GM08714 (cell line): ENCODE measurements around the gene CSMD2.

Experiments used
- H3K4me3 ChIP-seq: fragments of 200-500 bp; sonication (Bioruptor generic); 2 replicates; pipeline ENCODE4 v1.5.1; 2014; ENCODE audit warnings: mild to moderate bottlenecking, low read length, inconsistent platforms
- ZNF274 ChIP-seq: IDR thresholded peaks from 2 replicates; pipeline ENCODE4 v1.6.1; 2012; ENCODE audit warnings: mild to moderate bottlenecking, low read depth, low read length

CSMD2 gene

GRCh38 chr1:34137411-34137810, 27.6 kb downstream of the CSMD2 start:
- no peak for TF ChIP-seq ZNF274
- H3K4me3 ChIP-seq: no peak overlapping the region

- TF ChIP-seq ZNF274: no peak
- no peak overlapping the region for H3K4me3 ChIP-seq
Measured at GRCh38 chr1:34132161-34132420, 32.9 kb downstream of the CSMD2 start.

GRCh38 chr1:34131396-34132160, 33.5 kb downstream of the CSMD2 start:
- no peak overlapping the region for H3K4me3 ChIP-seq
- no peak for TF ChIP-seq ZNF274

- no peak overlapping the region for H3K4me3 ChIP-seq
- no peak for TF ChIP-seq ZNF274
Measured at GRCh38 chr1:34130306-34130705, 34.7 kb downstream of the CSMD2 start.

- no peak overlapping the region for H3K4me3 ChIP-seq
- no peak for TF ChIP-seq ZNF274
Measured at GRCh38 chr1:34129630-34130029, 35.4 kb downstream of the CSMD2 start.

GRCh38 chr1:34128186-34128889, 36.7 kb downstream of the CSMD2 start:
- no peak for TF ChIP-seq ZNF274
- H3K4me3 ChIP-seq: no peak overlapping the region

GRCh38 chr1:34127006-34128000, 37.7 kb downstream of the CSMD2 start:
- no peak for TF ChIP-seq ZNF274
- no peak overlapping the region for H3K4me3 ChIP-seq

- TF ChIP-seq ZNF274: no peak
- H3K4me3 ChIP-seq: no peak overlapping the region
Measured at GRCh38 chr1:34126486-34126885, 38.5 kb downstream of the CSMD2 start.

GRCh38 chr1:34125721-34126380, 39.2 kb downstream of the CSMD2 start:
- TF ChIP-seq ZNF274: no peak
- no peak overlapping the region for H3K4me3 ChIP-seq

GRCh38 chr1:34122080-34122932, 42.7 kb downstream of the CSMD2 start:
- no peak for TF ChIP-seq ZNF274
- H3K4me3 ChIP-seq: no peak overlapping the region

GRCh38 chr1:34115233-34115632, 49.8 kb downstream of the CSMD2 start:
- H3K4me3 ChIP-seq: no peak overlapping the region
- no peak for TF ChIP-seq ZNF274

GRCh38 chr1:34113887-34114286, 51.1 kb downstream of the CSMD2 start:
- no peak for TF ChIP-seq ZNF274
- no peak overlapping the region for H3K4me3 ChIP-seq

- no peak overlapping the region for H3K4me3 ChIP-seq
- no peak for TF ChIP-seq ZNF274
Measured at GRCh38 chr1:34113362-34113761, 51.7 kb downstream of the CSMD2 start.
